ENCODE measurements around the gene ETV6. TPM values are rescaled to one million over a fixed set of nuclear protein-coding genes. Genes with fewer than 3 reads are reported as not detected.

The ETV6 gene
- total RNA-seq, 6 experiments from 2014 or later, result 14.6 to 20.5 (median 16.6) TPM

DNA sequence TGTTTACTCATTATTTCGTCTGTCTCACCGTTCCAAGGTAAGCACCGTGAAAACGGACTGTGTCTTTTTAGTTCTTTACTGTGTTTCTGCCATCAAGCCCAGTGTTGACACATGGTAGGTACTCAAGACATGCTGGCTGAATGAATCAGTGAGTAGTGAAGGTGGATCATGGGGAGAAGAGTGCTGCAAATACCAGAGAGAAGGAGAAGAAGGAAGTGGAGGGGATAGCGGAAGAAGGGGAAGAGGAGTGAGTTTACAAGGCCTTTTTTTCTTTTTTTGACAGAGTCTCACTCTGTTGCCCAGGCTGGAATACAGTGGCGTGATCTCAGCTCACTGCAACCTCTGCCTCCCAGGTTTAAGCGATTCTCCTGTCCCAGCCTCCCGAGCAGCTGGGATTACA is 54.6 kb downstream of the ETV6 start:
- no peak for TF ChIP-seq CTCF (IDR thresholded peaks at IDR 0.05)

DNA sequence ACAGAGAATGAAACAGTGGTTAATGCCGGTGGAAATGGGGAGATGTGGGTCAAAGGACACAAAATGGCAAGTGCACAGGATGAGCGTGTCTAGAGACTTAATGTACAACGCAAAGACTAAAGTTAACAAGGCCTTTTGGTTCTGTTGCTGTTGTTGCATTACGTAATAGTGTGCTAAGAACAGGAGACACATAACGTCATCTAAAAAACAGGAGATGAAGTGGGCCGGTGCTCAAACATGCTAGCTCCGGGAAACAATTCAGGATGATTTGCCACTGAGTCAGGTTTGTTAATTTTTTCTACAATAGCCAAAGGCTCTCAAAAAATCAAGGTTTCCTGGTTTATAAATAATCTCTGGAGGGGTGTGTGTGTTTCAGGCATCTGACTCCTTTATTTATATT is 55.5 kb downstream of the ETV6 start:
- peak overlapping the region; percentile 70 for H3K27ac Mint-ChIP-seq
- DNase-seq, result peak; percentile 85
- peaks cover 46% of the 10 kb centered on the region for H3K4me1 Mint-ChIP-seq (ENCODE audit: low read depth)
- TF ChIP-seq CTCF (IDR thresholded peaks at IDR 0.05), result no peak
- H3K4me3 Mint-ChIP-seq, result peak overlapping the region; percentile 27; the same call in 1 of the 2 replicates
- peaks cover 8% of the 10 kb centered on the region for H3K36me3 Mint-ChIP-seq (ENCODE audit: low read depth)
- H3K27me3 Mint-ChIP-seq (ENCODE audit: insufficient read depth), result no peaks in the 10 kb centered on the region; the same call in 1 of the 2 replicates
- no peaks in the 10 kb centered on the region for H3K9me3 Mint-ChIP-seq

More for the DNA sequence above, 54.6 kb downstream of the ETV6 start:
- Mint-ChIP-seq H3K27me3 (ENCODE audit: insufficient read depth) (no peaks in the 10 kb centered on the region), H3K4me1 (ENCODE audit: low read depth) (peaks cover 47% of the 10 kb centered on the region), H3K27ac (peak overlapping the region; percentile 19; the same call in 1 of the 2 replicates), H3K4me3 (no peak overlapping the region), H3K36me3 (ENCODE audit: low read depth) (peaks cover 8% of the 10 kb centered on the region), H3K9me3 (no peaks in the 10 kb centered on the region)
- no peak for DNase-seq

DNA sequence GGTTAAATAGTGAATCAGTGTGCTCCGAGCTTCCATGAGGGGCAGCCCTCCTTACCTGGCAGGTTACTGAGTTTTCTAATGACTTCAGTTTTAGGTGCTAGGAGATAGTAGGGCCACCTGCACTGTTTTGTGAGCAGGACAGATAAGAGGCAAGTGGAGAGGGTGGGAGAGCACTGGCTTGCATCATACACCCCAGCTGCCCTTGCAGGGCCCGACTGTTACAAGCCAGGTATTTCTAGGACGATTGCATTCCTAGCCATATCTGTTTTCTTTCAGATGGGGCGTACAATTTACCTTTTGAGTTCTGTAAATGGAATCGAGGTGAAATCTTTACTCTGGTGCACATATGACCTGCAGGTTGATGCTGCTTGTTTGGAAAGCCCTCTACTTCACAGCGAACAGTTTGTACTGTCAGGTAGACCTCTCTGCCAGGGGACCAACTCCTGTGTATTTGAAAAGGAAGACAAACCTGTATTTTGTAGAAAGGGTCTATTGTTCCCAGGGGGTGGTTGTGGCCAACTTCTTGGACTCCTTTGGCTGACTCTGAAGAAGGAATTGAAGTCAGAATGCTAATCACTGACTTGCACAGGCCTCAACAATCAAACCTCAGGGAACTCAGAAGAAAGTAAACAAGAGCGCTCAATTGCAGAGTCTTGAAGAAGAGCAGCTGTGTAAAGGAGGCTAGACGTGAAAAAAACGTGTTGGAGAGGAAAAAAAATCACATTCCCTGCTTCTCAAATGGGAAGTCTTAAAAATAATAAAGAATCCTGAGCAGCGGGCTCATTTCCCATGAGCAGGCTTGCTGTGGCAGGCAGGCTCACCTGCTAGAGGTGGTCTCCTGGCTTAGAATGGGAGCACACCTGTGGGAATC is 57.3 kb downstream of the ETV6 start:
- H3K27ac Mint-ChIP-seq, result no peak overlapping the region
- TF ChIP-seq CTCF (IDR thresholded peaks at IDR 0.05), result no peak
- H3K4me1 Mint-ChIP-seq (ENCODE audit: low read depth), result peaks cover 51% of the 10 kb centered on the region
- H3K4me3 Mint-ChIP-seq, result no peak overlapping the region
- peaks cover 8% of the 10 kb centered on the region for H3K36me3 Mint-ChIP-seq (ENCODE audit: low read depth)
- H3K27me3 Mint-ChIP-seq (ENCODE audit: insufficient read depth), result no peaks in the 10 kb centered on the region; the same call in none of the 2 replicates
- no peak for DNase-seq
- no peaks in the 10 kb centered on the region for H3K9me3 Mint-ChIP-seq

GRCh38 chr12:11707535-11707934 is 58.1 kb downstream of the ETV6 start:
- H3K9me3 Mint-ChIP-seq, result no peaks in the 10 kb centered on the region
- no peak overlapping the region for H3K27ac Mint-ChIP-seq
- DNase-seq, result no peak
- H3K4me3 Mint-ChIP-seq, result no peak overlapping the region
- H3K4me1 Mint-ChIP-seq (ENCODE audit: low read depth), result peaks cover 57% of the 10 kb centered on the region
- H3K27me3 Mint-ChIP-seq (ENCODE audit: insufficient read depth), result no peaks in the 10 kb centered on the region; the same call in none of the 2 replicates
- no peak for TF ChIP-seq CTCF (IDR thresholded peaks at IDR 0.05)
- H3K36me3 Mint-ChIP-seq (ENCODE audit: low read depth), result peaks cover 15% of the 10 kb centered on the region

- no peak for DNase-seq
- Mint-ChIP-seq H3K36me3 (ENCODE audit: low read depth) (peaks cover 21% of the 10 kb centered on the region), H3K27ac (no peak overlapping the region), H3K9me3 (no peaks in the 10 kb centered on the region), H3K4me3 (no peak overlapping the region), H3K27me3 (ENCODE audit: insufficient read depth) (peaks cover 1% of the 10 kb centered on the region), H3K4me1 (ENCODE audit: low read depth) (peaks cover 54% of the 10 kb centered on the region)
- TF ChIP-seq CTCF (IDR thresholded peaks at IDR 0.05), result no peak
Observed at GRCh38 chr12:11709513-11709912, 60.0 kb downstream of the ETV6 start.

Data from HFFc6 (cell line).